Measurements from ENCODE around the gene MYO9B. TPM values are rescaled to one million over a fixed set of nuclear protein-coding genes. Genes with fewer than 3 reads are reported as not detected.
"Not testable (repeated sequence)": the region's sequence is repeated elsewhere in the genome, so short reads cannot be mapped to it uniquely, and the experiment has no call there.

MYO9B gene
- polyA plus RNA-seq, 1 donor (not counting 4 experiments of a cell fraction or from before 2014, with no cell fraction given): 14.3 TPM

- no peak overlapping the region for H3K4me3 ChIP-seq (ENCODE audit: control insufficient read depth in 2 of 3, extremely low read depth in 1 of 3, insufficient read depth in 2 of 3, low read depth in 1 of 3, low read length in 3 of 3)
- no peak overlapping the region for H3K9ac ChIP-seq (ENCODE audit: control insufficient read depth, extremely low read depth, insufficient read depth, low read length)
- no peak overlapping the region for H2AFZ ChIP-seq (ENCODE audit: control insufficient read depth, low read length)
- TF ChIP-seq, protein P1, sequence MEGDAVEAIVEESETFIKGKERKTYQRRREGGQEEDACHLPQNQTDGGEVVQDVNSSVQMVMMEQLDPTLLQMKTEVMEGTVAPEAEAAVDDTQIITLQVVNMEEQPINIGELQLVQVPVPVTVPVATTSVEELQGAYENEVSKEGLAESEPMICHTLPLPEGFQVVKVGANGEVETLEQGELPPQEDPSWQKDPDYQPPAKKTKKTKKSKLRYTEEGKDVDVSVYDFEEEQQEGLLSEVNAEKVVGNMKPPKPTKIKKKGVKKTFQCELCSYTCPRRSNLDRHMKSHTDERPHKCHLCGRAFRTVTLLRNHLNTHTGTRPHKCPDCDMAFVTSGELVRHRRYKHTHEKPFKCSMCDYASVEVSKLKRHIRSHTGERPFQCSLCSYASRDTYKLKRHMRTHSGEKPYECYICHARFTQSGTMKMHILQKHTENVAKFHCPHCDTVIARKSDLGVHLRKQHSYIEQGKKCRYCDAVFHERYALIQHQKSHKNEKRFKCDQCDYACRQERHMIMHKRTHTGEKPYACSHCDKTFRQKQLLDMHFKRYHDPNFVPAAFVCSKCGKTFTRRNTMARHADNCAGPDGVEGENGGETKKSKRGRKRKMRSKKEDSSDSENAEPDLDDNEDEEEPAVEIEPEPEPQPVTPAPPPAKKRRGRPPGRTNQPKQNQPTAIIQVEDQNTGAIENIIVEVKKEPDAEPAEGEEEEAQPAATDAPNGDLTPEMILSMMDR (optimal IDR thresholded peaks at IDR 0.05 in 1 of 3, IDR thresholded peaks at IDR 0.05 in 1 of 3, conservative IDR thresholded peaks at IDR 0.05 in 1 of 3; ENCODE audit: extremely low read depth in 1 of 3, insufficient read depth in 2 of 3, low read length in 3 of 3): no peak
- no peak for TF ChIP-seq EZH2 (IDR thresholded peaks at IDR 0.05; ENCODE audit: low read length)
- H3K9me3 ChIP-seq (ENCODE audit: control insufficient read depth, low read depth, low read length): no peaks in the 10 kb centered on the region
- FAIRE-seq (no peak), DNase-seq (ENCODE audit: low read depth, low spot score) (no peak)
- dilution Hi-C loops (cut with MboI; ENCODE audit: extremely low pct_ligation_motif_present, low sequenced_read_pairs): no loop called here
- no peak overlapping the region for H3K27ac ChIP-seq (ENCODE audit: control insufficient read depth, insufficient read depth, low read length)
- peaks cover 11% of the 10 kb centered on the region for H3K79me2 ChIP-seq (ENCODE audit: control insufficient read depth, insufficient read depth, low read length)
- H4K20me1 ChIP-seq (ENCODE audit: control insufficient read depth, extremely low read depth, insufficient read depth, low read length): no peaks in the 10 kb centered on the region
- H3K27me3 ChIP-seq (ENCODE audit: control insufficient read depth, extremely low read depth, insufficient read depth, low read length): no peaks in the 10 kb centered on the region
- peaks cover 6% of the 10 kb centered on the region in 2 experiments for H3K36me3 ChIP-seq (ENCODE audit: control insufficient read depth in 2 of 2, extremely low read depth in 1 of 2, insufficient read depth in 2 of 2, low read length in 2 of 2)
- H3K4me2 ChIP-seq (ENCODE audit: control insufficient read depth, extremely low read depth, insufficient read depth, low read depth, low read length): no peak overlapping the region
- H3K4me1 ChIP-seq (ENCODE audit: control insufficient read depth, extremely low read depth, insufficient read depth, low read length): peaks cover 16% of the 10 kb centered on the region
- H3K9me1 ChIP-seq (ENCODE audit: control insufficient read depth, extremely low read depth, insufficient read depth, low read length): peaks cover 2% of the 10 kb centered on the region
These were observed 63.5 kb downstream of the MYO9B start for GRCh38 chr19:17138937-17139598.

DNA sequence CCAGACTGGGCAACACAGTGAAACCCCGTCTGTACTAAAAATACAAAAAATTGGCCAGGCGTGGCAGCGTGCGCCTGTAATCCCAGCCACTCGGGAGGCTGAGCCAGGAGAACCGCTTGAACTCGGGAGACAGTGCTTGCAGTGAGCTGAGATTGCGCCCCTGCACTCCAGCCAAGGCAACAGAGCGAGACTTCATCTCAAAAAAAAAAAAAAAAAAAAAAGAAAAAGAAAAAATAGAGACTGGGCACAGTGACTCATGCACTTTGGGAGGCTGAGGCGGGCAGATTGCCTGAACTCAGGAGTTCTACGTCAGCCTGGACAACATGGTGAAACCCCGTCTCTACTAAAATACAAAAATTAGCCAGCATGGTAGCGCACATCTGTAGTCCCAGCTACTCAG is 69.2 kb downstream of the MYO9B start:
- H3K4me3 ChIP-seq (ENCODE audit: control insufficient read depth in 2 of 3, extremely low read depth in 1 of 3, insufficient read depth in 2 of 3, low read depth in 1 of 3, low read length in 3 of 3); H4K20me1 ChIP-seq (ENCODE audit: control insufficient read depth, extremely low read depth, insufficient read depth, low read length); H3K79me2 ChIP-seq (ENCODE audit: control insufficient read depth, insufficient read depth, low read length); DNase-seq (ENCODE audit: low read depth, low spot score); H2AFZ ChIP-seq (ENCODE audit: control insufficient read depth, low read length); dilution Hi-C loops (cut with MboI; ENCODE audit: extremely low pct_ligation_motif_present, low sequenced_read_pairs); H3K9me1 ChIP-seq (ENCODE audit: control insufficient read depth, extremely low read depth, insufficient read depth, low read length); H3K27me3 ChIP-seq (ENCODE audit: control insufficient read depth, extremely low read depth, insufficient read depth, low read length); H3K9ac ChIP-seq (ENCODE audit: control insufficient read depth, extremely low read depth, insufficient read depth, low read length); H3K4me2 ChIP-seq (ENCODE audit: control insufficient read depth, extremely low read depth, insufficient read depth, low read depth, low read length); FAIRE-seq; H3K27ac ChIP-seq (ENCODE audit: control insufficient read depth, insufficient read depth, low read length); H3K4me1 ChIP-seq (ENCODE audit: control insufficient read depth, extremely low read depth, insufficient read depth, low read length); H3K9me3 ChIP-seq (ENCODE audit: control insufficient read depth, low read depth, low read length): not testable (repeated sequence)
- peaks cover 6 to 12% of the 10 kb centered on the region in 2 experiments for H3K36me3 ChIP-seq (ENCODE audit: control insufficient read depth in 2 of 2, extremely low read depth in 1 of 2, insufficient read depth in 2 of 2, low read length in 2 of 2)
